HUES6 (cell line): ENCODE measurements around the gene RPL14.

ENCODE experiments used
- H3K27ac ChIP-seq: 2 replicates; pipeline ENCODE4 v1.7.0; 2013; ENCODE audit warnings: low read depth, mild to moderate bottlenecking, low read length, inconsistent platforms
- H3K27me3 ChIP-seq: 2 replicates; pipeline ENCODE4 v1.6.1; 2013; ENCODE audit warnings: low read length; ENCODE audit not compliant: control insufficient read depth, insufficient read depth
- H3K36me3 ChIP-seq: 2 replicates; pipeline ENCODE4 v1.6.1; 2013; ENCODE audit warnings: low read length; ENCODE audit not compliant: control insufficient read depth, insufficient read depth
- H3K4me1 ChIP-seq: 2 replicates; pipeline ENCODE4 v1.6.1; 2013; ENCODE audit warnings: low read length; ENCODE audit not compliant: control insufficient read depth, insufficient read depth
- H3K4me3 ChIP-seq: 2 replicates; pipeline ENCODE4 v1.5.1; 2013; ENCODE audit warnings: low read depth, low read length
- H3K9ac ChIP-seq: one replicate; pipeline ENCODE4 v1.6.1; 2013; ENCODE audit warnings: mild to moderate bottlenecking, low read length
- H3K9me3 ChIP-seq: 2 replicates; pipeline ENCODE4 v1.6.1; 2013; ENCODE audit warnings: low read depth, low read length; ENCODE audit not compliant: control insufficient read depth, insufficient read depth

Gene RPL14

GRCh38 chr3:40497288-40497687, 40.1 kb downstream of the RPL14 start:
- Histone ChIP-seq H3K27ac (no peak overlapping the region), H3K27me3 (no peaks in the 10 kb centered on the region), H3K4me1 (no peaks in the 10 kb centered on the region), H3K9ac (no peak overlapping the region), H3K36me3 (no peaks in the 10 kb centered on the region), H3K9me3 (no peaks in the 10 kb centered on the region), H3K4me3 (no peak overlapping the region)

- Histone ChIP-seq H3K27me3 (no peaks in the 10 kb centered on the region), H3K4me3 (no peak overlapping the region), H3K4me1 (no peaks in the 10 kb centered on the region), H3K9me3 (no peaks in the 10 kb centered on the region), H3K27ac (no peak overlapping the region), H3K9ac (no peak overlapping the region), H3K36me3 (no peaks in the 10 kb centered on the region)
Observed at GRCh38 chr3:40499952-40500351, 42.8 kb downstream of the RPL14 start.

GRCh38 chr3:40502034-40502433, 44.9 kb downstream of the RPL14 start:
- Histone ChIP-seq H3K4me3 (no peak overlapping the region), H3K4me1 (0 out of 2 replicates have a peak, but pooled peaks cover 4% of the 10 kb centered on the region), H3K9ac (no peak overlapping the region), H3K36me3 (no peaks in the 10 kb centered on the region), H3K27ac (no peak overlapping the region), H3K9me3 (no peaks in the 10 kb centered on the region), H3K27me3 (no peaks in the 10 kb centered on the region)

- H3K9ac ChIP-seq = no peak overlapping the region
- H3K27ac ChIP-seq = no peak overlapping the region
- H3K4me3 ChIP-seq = peak overlapping the region; percentile 91; the same call in 1 of the 2 replicates
Observed at GRCh38 chr3:40504636-40505430, 47.7 kb downstream of the RPL14 start.

GRCh38 chr3:40505599-40506462, 48.7 kb downstream of the RPL14 start, which contains the start of gene ZNF620:
Gene ZNF620 (plus strand): TSS chr3:40506039. CDS start chr3:40506353, 314 bp downstream.
- Histone ChIP-seq H3K4me1 (0 out of 2 replicates have a peak, but pooled peaks cover 4% of the 10 kb centered on the region), H3K4me3 (peak within 1 kb of the TSS; percentile 91), H3K27ac (peak within 1 kb of the TSS; percentile 46; the same call in 1 of the 2 replicates), H3K36me3 (peaks cover 23% of the 10 kb centered on the region), H3K9me3 (no peaks in the 10 kb centered on the region), H3K9ac (peak within 1 kb of the TSS; percentile 91), H3K27me3 (no peaks in the 10 kb centered on the region)

More at GRCh38 chr3:40504636-40505430, 47.7 kb downstream of the RPL14 start:
- Histone ChIP-seq H3K9me3 (no peaks in the 10 kb centered on the region), H3K4me1 (0 out of 2 replicates have a peak, but pooled peaks cover 4% of the 10 kb centered on the region), H3K36me3 (peaks cover 13% of the 10 kb centered on the region; the same call in 1 of the 2 replicates), H3K27me3 (no peaks in the 10 kb centered on the region)

- Histone ChIP-seq H3K27me3 (no peaks in the 10 kb centered on the region), H3K9ac (no peak overlapping the region), H3K4me3 (no peak overlapping the region), H3K4me1 (no peaks in the 10 kb centered on the region), H3K36me3 (peaks cover 56% of the 10 kb centered on the region), H3K9me3 (no peaks in the 10 kb centered on the region), H3K27ac (no peak overlapping the region)
Observed at GRCh38 chr3:40511031-40511718, 54.0 kb downstream of the RPL14 start.

- Histone ChIP-seq H3K4me1 (no peaks in the 10 kb centered on the region), H3K9ac (no peak overlapping the region), H3K36me3 (peaks cover 45% of the 10 kb centered on the region), H3K27me3 (no peaks in the 10 kb centered on the region), H3K9me3 (no peaks in the 10 kb centered on the region), H3K4me3 (no peak overlapping the region), H3K27ac (no peak overlapping the region)
Observed at GRCh38 chr3:40516201-40516600, 59.1 kb downstream of the RPL14 start.

- Histone ChIP-seq H3K36me3 (peaks cover 33% of the 10 kb centered on the region), H3K4me1 (no peaks in the 10 kb centered on the region), H3K9me3 (no peaks in the 10 kb centered on the region), H3K4me3 (no peak overlapping the region), H3K9ac (no peak overlapping the region), H3K27me3 (no peaks in the 10 kb centered on the region), H3K27ac (no peak overlapping the region)
Observed at GRCh38 chr3:40518067-40518466, 60.9 kb downstream of the RPL14 start.
